Activated CD8-positive, alpha-beta T cell treated with anti-CD3 and anti-CD28 coated beads, Interleukin-2, amount 10 ng/mL, durations not matched to agents 7 days and 5 days (primary cell): Measurements from ENCODE around the gene SRRD. TPM values are rescaled to one million over a fixed set of nuclear protein-coding genes. Genes with fewer than 3 reads are reported as not detected.
"Not testable (repeated sequence)": the region's sequence is repeated elsewhere in the genome, so short reads cannot be mapped to it uniquely, and the experiment has no call there.

Experiments used
- ATAC-seq: fragments of 150-1000 bp; cut with Tn5 transposase; one replicate; pipeline ENCODE4 v1.10.0; 2021; ENCODE audit warnings: moderate library complexity
- CTCF ChIA-PET: fragments of 350-600 bp; sonication (Branson Sonifier 250); formaldehyde crosslinking; loops from one replicate; lab custom pipeline; 2021; ENCODE audit warnings: antibody characterized with exemption; lab: Charles Lee
- POLR2A ChIA-PET: fragments of 350-600 bp; sonication (Branson Sonifier 250); formaldehyde crosslinking; loops from one replicate; lab custom pipeline; 2021; ENCODE audit warnings: antibody characterized with exemption; lab: Charles Lee
- DNase-seq: peaks from one replicate; pipeline ENCODE4 v3.0.0-alpha.2; 2020
- H3K27ac Mint-ChIP-seq: one replicate; pipeline ENCODE4 v1.8.0; 2021; ENCODE audit warnings: mild to moderate bottlenecking, mixed read lengths
- H3K27me3 Mint-ChIP-seq: one replicate; pipeline ENCODE4 v1.8.0; 2021; ENCODE audit warnings: low read depth, mixed read lengths
- H3K36me3 Mint-ChIP-seq: one replicate; pipeline ENCODE4 v1.8.0; 2021; ENCODE audit warnings: low read depth, mixed read lengths
- H3K4me1 Mint-ChIP-seq: one replicate; pipeline ENCODE4 v1.8.0; 2021; ENCODE audit warnings: low read depth, mixed read lengths
- H3K4me3 Mint-ChIP-seq: one replicate; pipeline ENCODE4 v1.8.0; 2021; ENCODE audit warnings: mild to moderate bottlenecking, mixed read lengths
- H3K9me3 Mint-ChIP-seq: one replicate; pipeline ENCODE4 v1.8.0; 2022; ENCODE audit warnings: mixed read lengths; ENCODE audit not compliant: insufficient read depth
- total RNA-seq, 2 experiments: library from RNA; stranded (reverse); gene quantifications; one replicate each; pipeline ENCODE4 v1.2.3, GENCODE V29; 2021

SRRD gene
- total RNA-seq, 2 experiments from 2014 or later: 21.6 to 22.6 TPM

- ATAC-seq (no peak), DNase-seq (no peak)
- H3K9me3 Mint-ChIP-seq: no peaks in the 10 kb centered on the region
- H3K4me3 Mint-ChIP-seq: no peak overlapping the region
- ChIA-PET CTCF (interaction anchor here (0.9 to 1.3 kb wide), 5 partner anchors 20 to 143 kb away, joined by 3 to 5 read pairs (median 4); no protein-coding TSS in a partner anchor), POLR2A (interaction anchor here (0.7 to 1.0 kb wide), 2 partner anchors 10 kb away, joined by 3 to 5 read pairs; partner anchors contain the start of gene TFIP11)
- peaks cover 4% of the 10 kb centered on the region for H3K4me1 Mint-ChIP-seq
- H3K27me3 Mint-ChIP-seq: no peaks in the 10 kb centered on the region
- peaks cover 33% of the 10 kb centered on the region for H3K36me3 Mint-ChIP-seq
- H3K27ac Mint-ChIP-seq: no peak overlapping the region
Measured at GRCh38 chr22:26522592-26522991, 38.9 kb downstream of the SRRD start.

DNA sequence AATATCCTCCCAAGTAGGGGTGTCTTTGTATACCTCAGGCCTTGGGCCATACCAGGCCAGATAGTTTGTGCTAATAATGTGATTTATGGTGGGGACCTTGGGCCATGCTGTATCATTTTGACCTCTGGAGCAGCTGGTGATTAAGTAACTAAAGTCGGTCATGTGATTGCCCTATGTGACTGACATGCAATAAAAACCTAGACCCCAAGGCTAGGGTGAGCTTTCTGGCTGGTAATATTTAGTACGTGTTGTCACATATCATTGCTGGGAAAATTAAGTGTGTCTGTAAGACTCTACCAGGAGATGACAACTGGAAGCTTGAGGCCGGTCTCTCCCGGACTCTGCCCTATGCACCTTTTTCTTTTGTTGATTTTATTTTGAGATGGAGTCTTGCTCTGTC lies 41.2 kb downstream of the SRRD start:
- CTCF ChIA-PET: interaction anchor here (0.7 to 1.3 kb wide), 3 partner anchors 8 to 1492 kb away, joined by 3 to 7 read pairs (median 4); no protein-coding TSS in a partner anchor

DNA sequence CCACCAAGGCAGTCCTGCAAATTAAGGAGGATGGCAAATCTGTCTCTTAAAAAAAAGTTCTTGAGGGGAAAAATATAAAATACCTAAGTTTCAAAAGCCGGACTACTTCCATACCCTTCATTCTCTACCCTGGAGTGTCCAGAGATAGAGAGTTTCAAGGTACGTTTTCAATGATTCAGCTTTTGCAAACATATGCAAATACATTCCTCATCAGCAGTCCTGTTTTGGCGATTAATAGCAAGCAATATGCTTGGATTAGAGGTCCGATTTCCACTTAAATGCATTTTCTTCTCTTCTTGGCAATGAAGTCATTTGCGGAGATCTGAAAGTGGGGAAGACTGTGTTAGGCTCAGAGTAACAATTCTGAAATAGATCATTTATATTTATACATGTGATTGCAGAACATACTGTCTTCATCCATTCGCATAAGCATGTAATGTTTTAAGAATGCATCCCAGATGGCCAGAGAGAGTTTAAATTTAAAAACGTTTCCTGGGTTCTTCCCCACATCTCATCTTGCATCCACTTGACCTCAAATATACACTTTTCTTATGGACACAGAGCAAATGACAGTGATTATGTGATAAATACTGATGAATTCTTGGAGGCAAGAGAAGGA lies 42.4 kb downstream of the SRRD start:
- DNase-seq (no peak), ATAC-seq (no peak)
- H3K27ac Mint-ChIP-seq: no peak overlapping the region
- CTCF ChIA-PET: interaction anchor here (1.4 to 1.9 kb wide), 2 partner anchors 23 to 139 kb away, joined by 4 to 7 read pairs; no protein-coding TSS in a partner anchor
- H3K4me1 Mint-ChIP-seq: peaks cover 4% of the 10 kb centered on the region
- peaks cover 47% of the 10 kb centered on the region for H3K36me3 Mint-ChIP-seq
- POLR2A ChIA-PET: no interaction called here
- no peak overlapping the region for H3K4me3 Mint-ChIP-seq
- no peaks in the 10 kb centered on the region for H3K9me3 Mint-ChIP-seq
- H3K27me3 Mint-ChIP-seq: no peaks in the 10 kb centered on the region

More for the DNA sequence above, 41.2 kb downstream of the SRRD start:
- DNase-seq: no peak
- ATAC-seq: no peak
- Mint-ChIP-seq H3K36me3 (peaks cover 39% of the 10 kb centered on the region), H3K27ac (no peak overlapping the region), H3K4me1 (peaks cover 4% of the 10 kb centered on the region), H3K9me3 (no peaks in the 10 kb centered on the region), H3K27me3 (no peaks in the 10 kb centered on the region), H3K4me3 (no peak overlapping the region)
- POLR2A ChIA-PET: interaction anchor here (1.0 kb wide), 1 partner anchor 21 kb away, joined by 3 read pairs; no protein-coding TSS in a partner anchor

GRCh38 chr22:26527167-26527566 lies 43.5 kb downstream of the SRRD start:
- no peaks in the 10 kb centered on the region for H3K27me3 Mint-ChIP-seq
- ChIA-PET CTCF (interaction anchor here (1.9 kb wide), 1 partner anchor 24 kb away, joined by 7 read pairs; no protein-coding TSS in a partner anchor), POLR2A (interaction anchor here (1.2 kb wide), 1 partner anchor 21 kb away, joined by 3 read pairs; no protein-coding TSS in a partner anchor)
- H3K4me1 Mint-ChIP-seq: peaks cover 4% of the 10 kb centered on the region
- H3K36me3 Mint-ChIP-seq: peaks cover 57% of the 10 kb centered on the region
- no peak overlapping the region for H3K4me3 Mint-ChIP-seq
- DNase-seq (no peak), ATAC-seq (no peak)
- peak overlapping the region; percentile 60 for H3K27ac Mint-ChIP-seq
- H3K9me3 Mint-ChIP-seq: no peaks in the 10 kb centered on the region

DNA sequence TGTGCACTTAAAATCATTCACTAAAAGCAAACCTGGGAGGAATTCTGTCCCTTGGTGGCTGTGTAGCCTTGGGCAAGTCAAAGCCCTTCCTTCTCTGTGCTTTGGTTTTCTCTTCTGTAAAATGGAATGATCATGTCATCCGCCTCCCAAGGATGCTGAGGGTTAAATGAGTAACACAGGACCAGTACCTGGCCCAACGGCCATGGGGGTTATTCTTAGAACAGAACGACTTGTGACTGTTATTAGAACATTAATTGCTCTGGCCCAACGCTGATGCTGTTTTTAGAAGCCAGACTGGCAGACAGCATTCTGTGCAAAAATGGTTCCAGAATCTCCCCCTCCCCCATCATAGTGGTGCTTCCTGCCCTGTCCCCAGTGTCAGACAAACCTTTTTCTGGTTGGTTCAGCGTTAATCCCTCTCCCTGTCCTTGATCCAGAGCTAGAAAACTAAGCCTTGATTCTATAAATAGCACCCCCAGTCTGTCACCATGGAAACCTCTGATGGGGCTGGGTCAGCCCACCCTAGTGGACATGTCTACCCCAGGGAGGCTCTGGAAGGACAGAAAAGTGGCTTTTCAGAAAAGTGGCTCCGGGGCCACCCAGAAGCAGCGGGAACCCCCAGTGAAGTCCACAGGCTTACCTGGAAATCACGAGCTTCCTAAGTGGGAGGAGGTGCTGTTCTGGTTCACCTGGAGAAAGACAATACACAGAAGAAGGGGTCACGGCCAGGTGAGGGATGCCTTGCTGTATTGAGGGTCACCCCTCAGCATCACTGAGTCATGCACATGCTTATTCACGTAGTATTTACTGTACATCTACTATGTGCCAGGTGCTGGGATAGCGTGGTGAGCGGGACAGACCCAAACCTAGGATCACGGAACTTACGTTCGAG lies 44.1 kb downstream of the SRRD start:
- Mint-ChIP-seq H3K27ac (no peak overlapping the region), H3K4me1 (peaks cover 4% of the 10 kb centered on the region), H3K4me3 (no peak overlapping the region), H3K9me3 (no peaks in the 10 kb centered on the region), H3K36me3 (peaks cover 62% of the 10 kb centered on the region), H3K27me3 (no peaks in the 10 kb centered on the region)
- ChIA-PET POLR2A (interaction anchor here (1.2 kb wide), 1 partner anchor 21 kb away, joined by 3 read pairs; no protein-coding TSS in a partner anchor), CTCF (interaction anchor here (1.9 kb wide), 1 partner anchor 25 kb away, joined by 7 read pairs; no protein-coding TSS in a partner anchor)
- ATAC-seq: no peak
- no peak for DNase-seq

- H3K27me3 Mint-ChIP-seq, H3K4me3 Mint-ChIP-seq, H3K27ac Mint-ChIP-seq, CTCF ChIA-PET, POLR2A ChIA-PET, ATAC-seq, H3K4me1 Mint-ChIP-seq, H3K9me3 Mint-ChIP-seq, DNase-seq: not testable (repeated sequence)
- H3K36me3 Mint-ChIP-seq: peaks cover 62% of the 10 kb centered on the region
Measured at GRCh38 chr22:26528518-26528917, 44.8 kb downstream of the SRRD start.

DNA sequence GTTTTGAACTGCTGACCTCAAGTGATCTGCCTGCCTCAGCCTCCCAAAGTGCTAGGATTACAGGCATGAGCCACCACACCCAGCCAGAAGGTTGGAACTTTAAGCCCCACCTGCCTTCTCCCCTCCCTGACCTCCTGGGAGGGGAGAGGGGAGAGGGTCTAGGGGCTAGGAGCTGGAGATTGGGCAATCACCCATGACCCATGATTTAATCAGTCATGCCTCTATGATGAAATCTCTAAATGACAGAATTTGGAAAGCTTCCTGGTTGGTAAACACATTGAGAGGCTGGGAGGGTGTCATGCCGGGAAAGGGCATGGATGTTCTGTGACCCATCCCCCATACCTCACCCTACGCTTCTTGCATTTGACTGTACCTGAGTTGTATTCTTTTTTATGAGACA lies 45.7 kb downstream of the SRRD start:
- peaks cover 4% of the 10 kb centered on the region for H3K4me1 Mint-ChIP-seq
- CTCF ChIA-PET: no interaction called here
- POLR2A ChIA-PET: no interaction called here
- H3K9me3 Mint-ChIP-seq: no peaks in the 10 kb centered on the region
- H3K27ac Mint-ChIP-seq: no peak overlapping the region
- H3K27me3 Mint-ChIP-seq: no peaks in the 10 kb centered on the region
- H3K36me3 Mint-ChIP-seq: peaks cover 60% of the 10 kb centered on the region
- no peak for DNase-seq
- no peak overlapping the region for H3K4me3 Mint-ChIP-seq
- ATAC-seq: no peak

GRCh38 chr22:26534171-26534855 lies 50.6 kb downstream of the SRRD start:
- peaks cover 66% of the 10 kb centered on the region for H3K36me3 Mint-ChIP-seq
- no peak overlapping the region for H3K27ac Mint-ChIP-seq

DNA sequence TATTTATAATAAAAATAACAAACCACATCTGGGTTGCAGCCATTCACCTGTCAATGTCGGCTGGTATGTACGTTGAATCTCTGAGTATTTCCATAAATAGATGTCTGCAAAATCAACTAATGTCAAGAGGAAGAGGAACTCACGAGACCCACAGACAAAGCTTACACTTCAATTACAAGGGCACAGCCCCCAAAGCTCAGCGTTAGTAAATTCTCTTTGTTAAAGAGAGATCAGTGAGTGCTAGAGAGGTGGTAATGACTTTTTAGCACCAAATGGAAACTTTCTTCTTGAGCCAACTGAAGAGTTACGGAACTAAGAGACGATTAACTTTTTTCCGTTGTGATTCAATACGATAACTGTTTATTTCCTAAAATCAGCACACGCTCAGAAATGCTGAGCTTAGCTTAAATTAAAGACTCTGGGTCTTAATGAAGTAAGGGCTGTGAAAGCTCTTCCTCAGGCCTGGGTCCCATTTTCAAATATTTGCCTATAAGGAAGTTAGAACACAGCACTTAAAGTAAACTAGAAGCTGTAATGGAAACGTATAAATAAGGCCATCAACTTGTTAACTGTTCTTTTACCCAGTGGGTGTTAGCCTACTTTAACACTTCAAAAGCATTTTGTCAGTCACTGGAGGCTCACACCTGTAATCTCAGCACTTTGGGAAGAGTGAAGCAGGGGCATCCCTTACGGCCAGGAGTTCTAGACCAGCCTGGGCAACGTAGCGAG lies 51.4 kb downstream of the SRRD start:
- POLR2A ChIA-PET: interaction anchor here (0.6 to 1.1 kb wide), 2 partner anchors 23 to 40 kb away, joined by 3 read pairs; partner anchors contain the start of gene TFIP11
- H3K4me1 Mint-ChIP-seq: no peaks in the 10 kb centered on the region
- no peaks in the 10 kb centered on the region for H3K9me3 Mint-ChIP-seq
- CTCF ChIA-PET: interaction anchor here (1.3 to 1.5 kb wide), 2 partner anchors 31 to 170 kb away, joined by 3 to 7 read pairs; no protein-coding TSS in a partner anchor
- ATAC-seq: no peak
- no peaks in the 10 kb centered on the region for H3K27me3 Mint-ChIP-seq
- H3K36me3 Mint-ChIP-seq: peaks cover 66% of the 10 kb centered on the region
- peak overlapping the region; percentile 33 for H3K27ac Mint-ChIP-seq
- H3K4me3 Mint-ChIP-seq: no peak overlapping the region
- DNase-seq: no peak

More at GRCh38 chr22:26534171-26534855, 50.6 kb downstream of the SRRD start:
- H3K4me1 Mint-ChIP-seq: no peaks in the 10 kb centered on the region
- ChIA-PET POLR2A (interaction anchor here (1.1 kb wide), 1 partner anchor 22 kb away, joined by 3 read pairs; the partner anchor contains the start of gene TFIP11), CTCF (interaction anchor here (1.3 to 1.5 kb wide), 2 partner anchors 31 to 170 kb away, joined by 3 to 7 read pairs; no protein-coding TSS in a partner anchor)
- no peak for ATAC-seq
- H3K9me3 Mint-ChIP-seq: no peaks in the 10 kb centered on the region
- H3K27me3 Mint-ChIP-seq: no peaks in the 10 kb centered on the region
- H3K4me3 Mint-ChIP-seq: no peak overlapping the region
- DNase-seq: no peak

DNA sequence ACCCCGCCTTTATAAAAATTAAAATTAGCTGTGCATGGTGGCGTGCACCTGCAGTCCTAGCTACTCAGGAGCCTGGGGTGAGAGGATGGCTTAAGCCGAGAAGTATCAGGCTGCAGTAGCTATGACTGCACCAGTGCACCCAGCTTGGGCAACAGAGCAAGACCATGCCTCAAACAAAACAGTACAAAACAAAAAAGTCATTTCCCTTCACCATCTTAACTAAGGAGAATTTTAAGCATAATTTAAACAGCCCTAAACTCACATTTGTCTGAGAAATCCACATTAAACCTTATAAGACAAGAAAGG lies 51.9 kb downstream of the SRRD start:
- CTCF ChIA-PET: interaction anchor here (1.5 kb wide), 1 partner anchor 32 kb away, joined by 7 read pairs; no protein-coding TSS in a partner anchor
- Mint-ChIP-seq H3K27ac (no peak overlapping the region), H3K4me1 (no peaks in the 10 kb centered on the region), H3K27me3 (no peaks in the 10 kb centered on the region), H3K4me3 (no peak overlapping the region), H3K36me3 (peaks cover 65% of the 10 kb centered on the region), H3K9me3 (no peaks in the 10 kb centered on the region)
- ATAC-seq (no peak), DNase-seq (no peak)
- POLR2A ChIA-PET: interaction anchor here (0.6 kb wide), 1 partner anchor 41 kb away, joined by 3 read pairs; no protein-coding TSS in a partner anchor
